IMR-90 (cell line): ENCODE data around the gene DMD.

Experiments used
- BHLHE40 ChIP-seq: fragments of 150-350 bp; IDR thresholded peaks from 2 replicates; pipeline ENCODE4 v1.6.1; 2016; ENCODE audit warnings: mild to moderate bottlenecking, low read depth, low read length
- CEBPB ChIP-seq: IDR thresholded peaks from 2 replicates; pipeline ENCODE4 v1.6.1; 2012; ENCODE audit warnings: low read depth, low read length, improper control_type of control experiment
- CHD1 ChIP-seq: IDR thresholded peaks from 2 replicates; pipeline ENCODE4 v1.6.1; 2012; ENCODE audit warnings: low read depth, low read length, improper control_type of control experiment
- MXI1 ChIP-seq: IDR thresholded peaks from 2 replicates; pipeline ENCODE4 v1.6.1; 2012; ENCODE audit warnings: low read depth, mild to moderate bottlenecking, low read length, moderate library complexity, borderline replicate concordance
- NFE2L2 ChIP-seq: fragments of 150-350 bp; IDR thresholded peaks from 2 replicates; pipeline ENCODE4 v1.6.1; 2016; ENCODE audit warnings: low read depth, mild to moderate bottlenecking, low read length
- POLR2A ChIP-seq: IDR thresholded peaks from 2 replicates; pipeline ENCODE4 v1.6.1; 2012; ENCODE audit warnings: mild to moderate bottlenecking, low read depth, low read length
- TF ChIP-seq, protein P1 (sequence below): conservative IDR thresholded peaks from 2 replicates; pipeline ENCODE4 v1.5.1; 2012; ENCODE audit warnings: mild to moderate bottlenecking, low read depth, low read length, improper control_type of control experiment

DNA sequence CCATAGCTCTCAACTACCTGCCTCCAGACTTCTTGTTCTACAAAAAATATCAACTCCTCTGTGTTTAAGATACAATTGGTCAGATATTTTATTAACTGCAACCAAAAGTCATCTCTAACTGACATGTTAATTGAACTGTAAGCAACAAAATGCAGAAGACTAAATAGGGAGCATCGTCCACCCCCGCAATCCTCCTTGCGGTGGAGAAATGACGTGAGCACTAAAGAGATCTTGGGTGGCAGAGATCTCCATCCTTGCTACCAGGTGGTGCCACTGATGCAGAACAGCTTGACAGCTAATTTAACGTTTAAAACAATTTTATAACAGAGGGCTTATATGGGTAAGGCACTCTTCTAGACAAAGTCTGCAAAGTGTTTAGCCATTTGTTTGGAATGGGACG is 1975.1 kb downstream of the DMD start:
- TF ChIP-seq MXI1 (no peak), BHLHE40 (no peak), CEBPB (no peak), CHD1 (no peak), POLR2A (no peak), NFE2L2 (no peak)
- TF ChIP-seq, protein P1, sequence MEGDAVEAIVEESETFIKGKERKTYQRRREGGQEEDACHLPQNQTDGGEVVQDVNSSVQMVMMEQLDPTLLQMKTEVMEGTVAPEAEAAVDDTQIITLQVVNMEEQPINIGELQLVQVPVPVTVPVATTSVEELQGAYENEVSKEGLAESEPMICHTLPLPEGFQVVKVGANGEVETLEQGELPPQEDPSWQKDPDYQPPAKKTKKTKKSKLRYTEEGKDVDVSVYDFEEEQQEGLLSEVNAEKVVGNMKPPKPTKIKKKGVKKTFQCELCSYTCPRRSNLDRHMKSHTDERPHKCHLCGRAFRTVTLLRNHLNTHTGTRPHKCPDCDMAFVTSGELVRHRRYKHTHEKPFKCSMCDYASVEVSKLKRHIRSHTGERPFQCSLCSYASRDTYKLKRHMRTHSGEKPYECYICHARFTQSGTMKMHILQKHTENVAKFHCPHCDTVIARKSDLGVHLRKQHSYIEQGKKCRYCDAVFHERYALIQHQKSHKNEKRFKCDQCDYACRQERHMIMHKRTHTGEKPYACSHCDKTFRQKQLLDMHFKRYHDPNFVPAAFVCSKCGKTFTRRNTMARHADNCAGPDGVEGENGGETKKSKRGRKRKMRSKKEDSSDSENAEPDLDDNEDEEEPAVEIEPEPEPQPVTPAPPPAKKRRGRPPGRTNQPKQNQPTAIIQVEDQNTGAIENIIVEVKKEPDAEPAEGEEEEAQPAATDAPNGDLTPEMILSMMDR = no peak
